ENCODE data around the gene PACSIN2.

PACSIN2 gene

DNA sequence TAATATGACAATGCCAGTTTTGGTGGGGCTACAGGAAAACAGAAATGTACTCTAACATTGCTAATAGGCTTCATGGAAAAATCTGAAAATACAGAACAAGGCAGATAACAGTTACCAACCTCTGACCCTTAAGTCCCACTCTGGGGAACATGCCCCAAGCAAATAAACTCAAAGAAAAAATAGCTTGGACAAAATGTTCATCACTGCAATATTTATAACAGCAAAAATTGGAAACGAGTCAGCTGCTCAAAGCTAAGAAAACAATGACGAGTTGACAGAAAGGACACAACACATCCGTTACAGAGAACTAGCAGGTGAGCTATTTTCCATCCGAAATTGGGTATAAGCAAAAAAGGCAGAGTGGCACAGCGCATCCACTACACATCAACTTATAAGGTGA lies 70.5 kb downstream of the PACSIN2 start:
- Histone ChIP-seq H3K4me2 (ENCODE audit: low read length) (no peak overlapping the region), H3K4me1 (ENCODE audit: control insufficient read depth, low read length) (no peaks in the 10 kb centered on the region), H4K20me1 (ENCODE audit: control insufficient read depth, insufficient read depth, low read depth, low read length) (peaks cover 22% of the 10 kb centered on the region)

DNA sequence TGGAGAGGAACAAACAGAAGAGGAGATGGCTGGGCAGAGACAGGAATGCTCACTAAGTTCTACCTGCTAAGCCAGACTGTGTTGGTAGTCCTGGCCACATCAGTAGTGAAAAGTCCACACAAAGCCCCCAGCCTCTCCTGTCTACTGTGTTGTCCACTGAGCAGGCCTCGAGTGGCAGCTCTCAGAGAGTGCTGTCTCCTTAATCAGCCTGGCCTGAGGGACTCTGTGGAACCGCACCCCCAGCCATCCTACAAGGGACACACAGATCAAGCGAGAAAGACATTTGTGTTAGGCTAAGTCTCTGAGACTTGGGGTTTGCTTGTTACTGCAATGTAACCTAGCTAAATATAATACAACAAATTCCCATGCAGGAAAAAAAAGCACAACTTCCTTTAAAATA lies 71.0 kb downstream of the PACSIN2 start:
- Histone ChIP-seq H3K4me2 (ENCODE audit: low read length) (no peak overlapping the region), H3K79me2 (ENCODE audit: control insufficient read depth, low read length) (peaks cover 46% of the 10 kb centered on the region), H3F3A (ENCODE audit: control insufficient read depth, insufficient read depth) (no peaks in the 10 kb centered on the region; the same call in 1 of the 2 replicates), H3K4me3 (ENCODE audit: low read length) (no peak overlapping the region), H3K9me3 (ENCODE audit: control insufficient read depth, insufficient read depth, low read length) (no peaks in the 10 kb centered on the region), H3K27ac (ENCODE audit: low read depth, low read length) (no peak overlapping the region), H3K9me2 (replicated peaks; ENCODE audit: control insufficient read depth, low read length) (no peaks in the 10 kb centered on the region), H4K20me1 (ENCODE audit: control insufficient read depth, insufficient read depth, low read depth, low read length) (peaks cover 22% of the 10 kb centered on the region), H3K36me3 (ENCODE audit: control insufficient read depth, low read length) (0 out of 2 replicates have a peak, but pooled peaks cover 6% of the 10 kb centered on the region), H3K4me1 (ENCODE audit: control insufficient read depth, low read length) (no peaks in the 10 kb centered on the region), H3K27me3 (ENCODE audit: control insufficient read depth, low read length) (no peaks in the 10 kb centered on the region)
- TF ChIP-seq, protein P1, sequence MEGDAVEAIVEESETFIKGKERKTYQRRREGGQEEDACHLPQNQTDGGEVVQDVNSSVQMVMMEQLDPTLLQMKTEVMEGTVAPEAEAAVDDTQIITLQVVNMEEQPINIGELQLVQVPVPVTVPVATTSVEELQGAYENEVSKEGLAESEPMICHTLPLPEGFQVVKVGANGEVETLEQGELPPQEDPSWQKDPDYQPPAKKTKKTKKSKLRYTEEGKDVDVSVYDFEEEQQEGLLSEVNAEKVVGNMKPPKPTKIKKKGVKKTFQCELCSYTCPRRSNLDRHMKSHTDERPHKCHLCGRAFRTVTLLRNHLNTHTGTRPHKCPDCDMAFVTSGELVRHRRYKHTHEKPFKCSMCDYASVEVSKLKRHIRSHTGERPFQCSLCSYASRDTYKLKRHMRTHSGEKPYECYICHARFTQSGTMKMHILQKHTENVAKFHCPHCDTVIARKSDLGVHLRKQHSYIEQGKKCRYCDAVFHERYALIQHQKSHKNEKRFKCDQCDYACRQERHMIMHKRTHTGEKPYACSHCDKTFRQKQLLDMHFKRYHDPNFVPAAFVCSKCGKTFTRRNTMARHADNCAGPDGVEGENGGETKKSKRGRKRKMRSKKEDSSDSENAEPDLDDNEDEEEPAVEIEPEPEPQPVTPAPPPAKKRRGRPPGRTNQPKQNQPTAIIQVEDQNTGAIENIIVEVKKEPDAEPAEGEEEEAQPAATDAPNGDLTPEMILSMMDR (IDR thresholded peaks at IDR 0.05; ENCODE audit: low read depth, low read length, poor library complexity, severe bottlenecking), result no peak
- no peak for TF ChIP-seq EZH2phosphoT487 (IDR thresholded peaks at IDR 0.05; ENCODE audit: borderline replicate concordance, low read length)

More for the DNA sequence above, 70.5 kb downstream of the PACSIN2 start:
- H3K36me3 ChIP-seq (ENCODE audit: control insufficient read depth, low read length), result 0 out of 2 replicates have a peak, but pooled peaks cover 6% of the 10 kb centered on the region
- H3K9me2 ChIP-seq (replicated peaks; ENCODE audit: control insufficient read depth, low read length), result no peaks in the 10 kb centered on the region
- no peak overlapping the region for H3K4me3 ChIP-seq (ENCODE audit: low read length)
- no peak overlapping the region for H3K27ac ChIP-seq (ENCODE audit: low read depth, low read length)
- H3K9me3 ChIP-seq (ENCODE audit: control insufficient read depth, insufficient read depth, low read length), result no peaks in the 10 kb centered on the region
- H3K27me3 ChIP-seq (ENCODE audit: control insufficient read depth, low read length), result no peaks in the 10 kb centered on the region
- H3K79me2 ChIP-seq (ENCODE audit: control insufficient read depth, low read length), result peaks cover 48% of the 10 kb centered on the region
- no peaks in the 10 kb centered on the region; the same call in 1 of the 2 replicates for H3F3A ChIP-seq (ENCODE audit: control insufficient read depth, insufficient read depth)
- TF ChIP-seq EZH2phosphoT487 (IDR thresholded peaks at IDR 0.05; ENCODE audit: borderline replicate concordance, low read length), result no peak
- TF ChIP-seq, protein P1 (IDR thresholded peaks at IDR 0.05; ENCODE audit: low read depth, low read length, poor library complexity, severe bottlenecking), result no peak

DNA sequence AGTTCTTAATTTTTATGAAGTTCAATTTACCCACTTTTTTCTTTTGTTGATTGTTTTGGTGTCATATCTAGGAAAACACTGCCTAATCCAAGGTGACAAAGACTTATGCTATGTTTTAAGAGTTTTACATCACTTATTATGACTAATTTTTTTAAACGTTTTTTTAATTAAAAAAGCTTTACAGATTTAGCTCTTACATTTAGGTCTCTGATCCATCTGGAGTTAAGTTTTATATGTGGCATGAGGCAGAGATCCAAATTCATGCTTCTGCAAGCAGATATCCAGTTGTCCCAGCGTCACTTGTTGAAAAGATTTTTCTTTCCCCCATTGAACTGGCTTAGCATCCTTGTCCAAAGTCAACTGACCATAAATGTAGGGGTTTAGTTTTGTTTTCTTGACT lies 72.6 kb downstream of the PACSIN2 start:
- peaks cover 6% of the 10 kb centered on the region for H3K4me1 ChIP-seq (ENCODE audit: control insufficient read depth, low read length)

More for the DNA sequence above, 72.6 kb downstream of the PACSIN2 start:
- H3K79me2 ChIP-seq (ENCODE audit: control insufficient read depth, low read length), result peaks cover 45% of the 10 kb centered on the region
- no peaks in the 10 kb centered on the region for H3K27me3 ChIP-seq (ENCODE audit: control insufficient read depth, low read length)
- no peaks in the 10 kb centered on the region for H3K9me2 ChIP-seq (replicated peaks; ENCODE audit: control insufficient read depth, low read length)
- H3F3A ChIP-seq (ENCODE audit: control insufficient read depth, insufficient read depth), result no peaks in the 10 kb centered on the region; the same call in 1 of the 2 replicates
- H3K4me3 ChIP-seq (ENCODE audit: low read length), result no peak overlapping the region
- H3K36me3 ChIP-seq (ENCODE audit: control insufficient read depth, low read length), result 0 out of 2 replicates have a peak, but pooled peaks cover 6% of the 10 kb centered on the region
- peaks cover 17% of the 10 kb centered on the region; the same call in 1 of the 2 replicates for H4K20me1 ChIP-seq (ENCODE audit: control insufficient read depth, insufficient read depth, low read depth, low read length)
- no peak overlapping the region for H3K4me2 ChIP-seq (ENCODE audit: low read length)
- H3K27ac ChIP-seq (ENCODE audit: low read depth, low read length), result no peak overlapping the region
- H3K9me3 ChIP-seq (ENCODE audit: control insufficient read depth, insufficient read depth, low read length), result no peaks in the 10 kb centered on the region
- TF ChIP-seq, protein P1 (IDR thresholded peaks at IDR 0.05; ENCODE audit: low read depth, low read length, poor library complexity, severe bottlenecking), result no peak
- TF ChIP-seq EZH2phosphoT487 (IDR thresholded peaks at IDR 0.05; ENCODE audit: borderline replicate concordance, low read length), result no peak

Data from DOHH2 (cell line).